AG04450 (cell line): ENCODE measurements around the gene LRRC71. TPM values are rescaled to one million over a fixed set of nuclear protein-coding genes. Genes with fewer than 3 reads are reported as not detected.

Source experiments
- CTCF ChIA-PET: fragments of 300-600, 350-600 bp; formaldehyde crosslinking; extraction: SDS; loops from one replicate; lab custom pipeline; 2022; ENCODE audit warnings: antibody characterized with exemption, inconsistent platforms; lab: Charles Lee
- POLR2A ChIA-PET: fragments of 350-600 bp; formaldehyde crosslinking; extraction: SDS; loops from one replicate; lab custom pipeline; 2021; ENCODE audit warnings: antibody characterized with exemption, inconsistent platforms; lab: Yijun Ruan, JAX
- DNase-seq: peaks from one replicate; pipeline ENCODE4 v3.0.0-alpha.2; 2011; ENCODE audit warnings: low read depth, low spot score
- H3K27ac ChIP-seq: one replicate; pipeline ENCODE4 v1.5.1; 2012; ENCODE audit warnings: low read depth, low read length, control low read depth
- H3K27me3 ChIP-seq: one replicate; pipeline ENCODE4 v1.6.0; 2012; ENCODE audit warnings: low read length; ENCODE audit not compliant: control insufficient read depth, insufficient read depth
- H3K4me3 ChIP-seq: 2 replicates; pipeline ENCODE4 v1.5.1; 2011; ENCODE audit warnings: mild to moderate bottlenecking, low read depth, low read length, control low read depth
- H3K9me3 ChIP-seq: 2 replicates; pipeline ENCODE4 v1.5.1; 2012; ENCODE audit warnings: low read length; ENCODE audit not compliant: control insufficient read depth, insufficient read depth
- polyA plus RNA-seq: library from polyadenylated mRNA; depleted of rRNA; stranded (reverse); fragments of >200 nt; gene quantifications from 2 replicates; pipeline ENCODE4 v1.2.3, GENCODE V29; 2011; rRNA removed
- small RNA-seq: library from RNA; depleted of rRNA; stranded (forward); fragments of <200 nt; gene quantifications from one replicate; pipeline ENCODE3, GENCODE V24; 2012; ENCODE audit warnings: low read depth; ENCODE audit not compliant: insufficient read length
- TF ChIP-seq, protein P1 (sequence below): IDR thresholded peaks from 2 replicates; pipeline ENCODE4 v1.5.1; 2011; ENCODE audit warnings: low read depth, low read length, control low read depth, inconsistent platforms

The LRRC71 gene
- polyA plus RNA-seq, 1 experiment = not detected

DNA sequence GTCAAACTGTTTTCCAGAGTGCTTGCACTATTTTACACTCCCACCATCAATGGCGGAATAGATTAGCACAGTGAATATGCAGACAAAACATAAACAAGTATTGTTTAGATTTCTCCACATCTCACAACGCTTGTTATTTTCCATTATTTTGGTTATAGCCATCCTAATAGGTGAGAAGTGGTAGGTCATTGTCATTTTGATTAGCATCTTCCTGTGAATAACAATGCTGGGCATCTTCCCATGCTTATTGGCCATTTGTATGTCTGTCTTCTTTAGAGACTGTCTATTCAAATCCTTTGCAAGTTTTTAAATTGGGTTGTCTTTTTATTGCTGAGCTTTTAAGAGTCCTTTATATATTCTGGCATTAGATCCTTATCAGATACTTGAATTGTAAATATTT lies 54.7 kb downstream of the LRRC71 start:
- TF ChIP-seq, protein P1, sequence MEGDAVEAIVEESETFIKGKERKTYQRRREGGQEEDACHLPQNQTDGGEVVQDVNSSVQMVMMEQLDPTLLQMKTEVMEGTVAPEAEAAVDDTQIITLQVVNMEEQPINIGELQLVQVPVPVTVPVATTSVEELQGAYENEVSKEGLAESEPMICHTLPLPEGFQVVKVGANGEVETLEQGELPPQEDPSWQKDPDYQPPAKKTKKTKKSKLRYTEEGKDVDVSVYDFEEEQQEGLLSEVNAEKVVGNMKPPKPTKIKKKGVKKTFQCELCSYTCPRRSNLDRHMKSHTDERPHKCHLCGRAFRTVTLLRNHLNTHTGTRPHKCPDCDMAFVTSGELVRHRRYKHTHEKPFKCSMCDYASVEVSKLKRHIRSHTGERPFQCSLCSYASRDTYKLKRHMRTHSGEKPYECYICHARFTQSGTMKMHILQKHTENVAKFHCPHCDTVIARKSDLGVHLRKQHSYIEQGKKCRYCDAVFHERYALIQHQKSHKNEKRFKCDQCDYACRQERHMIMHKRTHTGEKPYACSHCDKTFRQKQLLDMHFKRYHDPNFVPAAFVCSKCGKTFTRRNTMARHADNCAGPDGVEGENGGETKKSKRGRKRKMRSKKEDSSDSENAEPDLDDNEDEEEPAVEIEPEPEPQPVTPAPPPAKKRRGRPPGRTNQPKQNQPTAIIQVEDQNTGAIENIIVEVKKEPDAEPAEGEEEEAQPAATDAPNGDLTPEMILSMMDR = no peak
- ChIA-PET POLR2A (no interaction called here), CTCF (no interaction called here)
- H3K9me3 ChIP-seq = no peaks in the 10 kb centered on the region
- no peaks in the 10 kb centered on the region for H3K27me3 ChIP-seq
- no peak overlapping the region for H3K27ac ChIP-seq
- DNase-seq = no peak
- H3K4me3 ChIP-seq = no peak overlapping the region

DNA sequence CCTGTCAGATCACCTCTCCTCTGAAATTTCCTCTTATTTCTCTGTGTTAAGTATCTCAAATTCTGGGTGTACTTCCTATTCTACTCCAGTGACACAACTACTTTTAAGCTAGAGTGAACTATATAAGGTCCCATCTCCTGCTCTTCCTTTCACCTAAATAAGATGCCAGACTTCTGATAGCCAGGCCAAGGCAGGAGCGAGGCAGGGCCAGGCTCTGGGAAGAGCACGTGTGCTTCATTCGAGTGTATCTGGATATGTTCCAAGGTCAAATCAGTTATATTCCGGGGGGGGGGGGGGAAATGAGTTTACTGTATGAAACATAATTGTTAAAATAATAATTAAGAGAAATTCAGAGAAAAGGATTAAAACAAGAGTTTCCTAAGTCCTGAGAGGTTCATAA lies 60.1 kb downstream of the LRRC71 start:
- TF ChIP-seq, protein P1 = no peak
- H3K27me3 ChIP-seq = no peaks in the 10 kb centered on the region
- no peak overlapping the region for H3K4me3 ChIP-seq
- CTCF ChIA-PET = interaction anchor here (1.0 kb wide), 1 partner anchor 176 kb away, joined by 3 read pairs; no protein-coding TSS in a partner anchor
- no peak overlapping the region for H3K27ac ChIP-seq
- POLR2A ChIA-PET = no interaction called here
- DNase-seq = no peak
- H3K9me3 ChIP-seq = no peaks in the 10 kb centered on the region

Small RNAs within 50 kb of the gene (small RNA-seq; reads per million reads assigned to genes)
- gene MIR765 = not detected

Other genes with a start within 250 kb of the LRRC71 start
- 15.7 and 19.2 TPM in 2 replicates for gene NES, start 243.2 kb upstream of the LRRC71 start, polyA plus RNA-seq
- gene CRABP2, start 215.0 kb upstream of the LRRC71 start, polyA plus RNA-seq = 12.8 and 15.5 TPM in 2 replicates
- 7.9 and 8.3 TPM in 2 replicates for gene METTL25B, start 192.2 kb upstream of the LRRC71 start, polyA plus RNA-seq
- gene ISG20L2, start 191.9 kb upstream of the LRRC71 start, polyA plus RNA-seq = 25.6 and 29.1 TPM in 2 replicates
- gene MRPL24, start 179.5 kb upstream of the LRRC71 start, polyA plus RNA-seq = 65.5 and 80.4 TPM in 2 replicates
- 155 TPM in 2 replicates for gene HDGF, start 169.0 kb upstream of the LRRC71 start, polyA plus RNA-seq
- 51.1 and 58.6 TPM in 2 replicates for gene PRCC, start 153.1 kb upstream of the LRRC71 start, polyA plus RNA-seq
- gene SH2D2A, start 103.8 kb upstream of the LRRC71 start, polyA plus RNA-seq = 0.09 TPM in 1 of 2 replicates, not detected in the other
- not detected in 2 replicates for gene INSRR, start 61.5 kb upstream of the LRRC71 start, polyA plus RNA-seq
- gene NTRK1, start 59.8 kb upstream of the LRRC71 start, polyA plus RNA-seq = not detected in 2 replicates
- 14.9 and 16.1 TPM in 2 replicates for gene PEAR1, start 26.9 kb upstream of the LRRC71 start, polyA plus RNA-seq
- 14.5 and 14.8 TPM in 2 replicates for gene ARHGEF11, start 125.1 kb downstream of the LRRC71 start, polyA plus RNA-seq
- 0.04 and 0.07 TPM in 2 replicates for gene ETV3L, start 179.2 kb downstream of the LRRC71 start, polyA plus RNA-seq
- gene ETV3, start 217.8 kb downstream of the LRRC71 start, polyA plus RNA-seq = 9.2 and 10.0 TPM in 2 replicates